Measurements from ENCODE around the gene RPUSD4. TPM values are rescaled to one million over a fixed set of nuclear protein-coding genes. Genes with fewer than 3 reads are reported as not detected.

The RPUSD4 gene
- polyA plus RNA-seq, 1 of the 3 experiments (the other 2 are of a cell fraction) = 18.0 TPM

DNA sequence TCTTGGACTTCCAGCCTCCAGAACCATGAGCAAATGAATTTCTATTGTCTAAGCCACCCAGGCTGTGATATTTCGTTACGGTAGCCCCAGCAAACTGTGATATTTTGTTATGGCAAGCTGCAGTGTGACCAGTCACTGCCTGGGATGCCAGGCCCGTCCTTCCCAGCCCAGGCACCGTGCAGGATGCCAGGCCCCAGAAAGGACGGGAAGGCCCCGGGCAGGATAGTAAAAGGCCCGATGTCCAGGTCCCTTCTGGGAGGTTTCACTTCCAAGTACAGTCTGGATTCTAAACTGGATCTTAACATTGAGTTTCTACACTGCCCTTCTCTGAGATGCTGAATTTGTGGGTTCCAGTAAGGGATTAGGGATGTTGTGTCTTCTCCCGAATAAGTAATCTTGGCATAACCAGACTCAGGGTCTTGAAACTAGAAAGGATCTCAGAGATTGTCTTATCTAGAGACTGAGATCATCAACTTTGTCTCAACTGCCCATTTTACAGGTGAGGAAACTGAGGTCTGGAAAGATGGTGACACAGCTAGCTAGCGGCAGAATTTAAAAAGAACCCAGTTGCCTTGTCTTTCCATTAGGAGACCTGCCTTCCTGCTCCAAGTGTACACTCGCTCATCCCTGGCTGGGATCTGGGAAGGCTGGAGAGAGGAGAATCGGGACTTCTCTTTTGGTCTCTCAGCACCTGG lies 19.9 kb downstream of the RPUSD4 start:
- H3K9ac ChIP-seq = no peak overlapping the region
- no peaks in the 10 kb centered on the region for H3K79me2 ChIP-seq (ENCODE audit: insufficient read depth)
- H4K20me1 ChIP-seq (ENCODE audit: insufficient read depth) = no peaks in the 10 kb centered on the region; the same call in 1 of the 2 replicates
- ChIA-PET CTCF (interaction anchor here (0.7 to 5.4 kb wide), 4 partner anchors 77 to 274 kb away, joined by 3 to 63 read pairs (median 29); no protein-coding TSS in a partner anchor), POLR2A (interaction anchor here (1.0 kb wide), 1 partner anchor 264 kb away, joined by 3 read pairs; no protein-coding TSS in a partner anchor)
- no peak overlapping the region for H2AFZ ChIP-seq (ENCODE audit: low read depth)
- H3K4me2 ChIP-seq = no peak overlapping the region
- no peak overlapping the region for H3K27ac ChIP-seq (ENCODE audit: low read depth in 2 of 2, low read length in 1 of 2)
- TF ChIP-seq, protein P1, sequence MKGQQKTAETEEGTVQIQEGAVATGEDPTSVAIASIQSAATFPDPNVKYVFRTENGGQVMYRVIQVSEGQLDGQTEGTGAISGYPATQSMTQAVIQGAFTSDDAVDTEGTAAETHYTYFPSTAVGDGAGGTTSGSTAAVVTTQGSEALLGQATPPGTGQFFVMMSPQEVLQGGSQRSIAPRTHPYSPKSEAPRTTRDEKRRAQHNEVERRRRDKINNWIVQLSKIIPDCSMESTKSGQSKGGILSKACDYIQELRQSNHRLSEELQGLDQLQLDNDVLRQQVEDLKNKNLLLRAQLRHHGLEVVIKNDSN (IDR thresholded peaks at IDR 0.05; ENCODE audit: borderline replicate concordance, low read depth) = no peak
- TF ChIP-seq SIN3A (IDR thresholded peaks at IDR 0.05; ENCODE audit: borderline replicate concordance, low read depth, low read length) (no peak), TCF12 (IDR thresholded peaks at IDR 0.05) (no peak), FOXM1 (IDR thresholded peaks at IDR 0.05; ENCODE audit: low read depth) (no peak)
- H3K4me3 ChIP-seq (ENCODE audit: low read depth in 2 of 2, low read length in 1 of 2) = no peak overlapping the region
- H3K4me1 ChIP-seq (ENCODE audit: control insufficient read depth in 1 of 2, insufficient read depth in 2 of 2, low read depth in 1 of 2, low read length in 1 of 2) = peaks cover 0 to 14% of the 10 kb centered on the region in 2 experiments; a peak in 1 of 4 replicates
- DNase-seq = no peak
- peaks cover 6% of the 10 kb centered on the region for H3F3A ChIP-seq (replicated peaks; ENCODE audit: insufficient read depth)
- H3K9me2 ChIP-seq = no peaks in the 10 kb centered on the region
- no peaks in the 10 kb centered on the region for H3K27me3 ChIP-seq (ENCODE audit: insufficient read depth)
- no peaks in the 10 kb centered on the region for H3K9me3 ChIP-seq
- WGBS (ENCODE audit: low lambda C conversion rate) = 97% methylated on average over 11 of the region's 11 CpGs
- peaks cover 4 to 26% of the 10 kb centered on the region in 2 experiments for H3K36me3 ChIP-seq (replicated peaks in 1 of 2; ENCODE audit: control insufficient read depth in 1 of 2, insufficient read depth in 2 of 2, low read length in 1 of 2)

DNA sequence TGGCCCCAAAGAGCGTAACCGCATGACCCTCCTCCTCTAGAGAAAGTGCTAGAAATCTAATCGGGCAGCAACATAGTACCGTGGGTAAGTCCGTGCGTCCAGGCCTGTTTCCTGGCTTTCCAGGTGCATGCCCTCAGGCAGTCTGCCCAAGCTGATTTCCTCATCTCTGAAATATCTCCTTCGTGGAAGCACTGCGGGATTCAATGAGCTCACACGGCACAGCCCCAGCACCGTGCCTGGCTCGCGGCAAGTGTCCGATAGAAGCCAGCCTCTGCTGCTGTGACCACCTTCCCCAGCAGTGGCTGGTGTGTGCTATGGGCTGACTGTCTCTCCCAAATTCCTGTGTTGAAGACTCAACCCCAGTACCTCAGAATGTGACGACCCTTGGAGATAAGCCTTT lies 20.7 kb downstream of the RPUSD4 start:
- WGBS (ENCODE audit: low lambda C conversion rate) = 99% methylated on average over 14 of the region's 14 CpGs
- H3K4me3 ChIP-seq (ENCODE audit: low read depth in 2 of 2, low read length in 1 of 2) = no peak overlapping the region
- H3K27ac ChIP-seq (ENCODE audit: low read depth in 2 of 2, low read length in 1 of 2) = no peak overlapping the region; a peak in 1 of 4 replicates
- H3K9me3 ChIP-seq = no peaks in the 10 kb centered on the region
- H3K4me1 ChIP-seq (ENCODE audit: control insufficient read depth in 1 of 2, insufficient read depth in 2 of 2, low read depth in 1 of 2, low read length in 1 of 2) = peaks cover 0 to 14% of the 10 kb centered on the region in 2 experiments; a peak in 1 of 4 replicates
- H2AFZ ChIP-seq (ENCODE audit: low read depth) = no peak overlapping the region
- CTCF ChIA-PET = interaction anchor here (1.1 to 5.4 kb wide), 3 partner anchors 102 to 266 kb away, joined by 3 to 63 read pairs (median 5); no protein-coding TSS in a partner anchor
- H3K9ac ChIP-seq = no peak overlapping the region
- no peaks in the 10 kb centered on the region; the same call in 1 of the 2 replicates for H4K20me1 ChIP-seq (ENCODE audit: insufficient read depth)
- no peaks in the 10 kb centered on the region for H3K79me2 ChIP-seq (ENCODE audit: insufficient read depth)
- no peak for DNase-seq
- POLR2A ChIA-PET = interaction anchor here (1.0 kb wide), 1 partner anchor 264 kb away, joined by 3 read pairs; no protein-coding TSS in a partner anchor
- H3K27me3 ChIP-seq (ENCODE audit: insufficient read depth) = no peaks in the 10 kb centered on the region
- H3F3A ChIP-seq (replicated peaks; ENCODE audit: insufficient read depth) = peaks cover 6% of the 10 kb centered on the region
- no peaks in the 10 kb centered on the region for H3K9me2 ChIP-seq
- H3K4me2 ChIP-seq = no peak overlapping the region
- peaks cover 4 to 22% of the 10 kb centered on the region in 2 experiments for H3K36me3 ChIP-seq (replicated peaks in 1 of 2; ENCODE audit: control insufficient read depth in 1 of 2, insufficient read depth in 2 of 2, low read length in 1 of 2)
- no peak for TF ChIP-seq RXRA (IDR thresholded peaks at IDR 0.05; ENCODE audit: borderline replicate concordance, low read depth)
- TF ChIP-seq RAD21 (IDR thresholded peaks at IDR 0.05; ENCODE audit: low read length) = no peak
- TF ChIP-seq GATA2 (CRISPR knock-in tag; IDR thresholded peaks at IDR 0.05) = no peak
- no peak for TF ChIP-seq NRF1 (IDR thresholded peaks at IDR 0.05; ENCODE audit: low read depth, low read length)
- no peak for TF ChIP-seq EZH2phosphoT487 (IDR thresholded peaks at IDR 0.05; ENCODE audit: borderline replicate concordance, low read depth)
- TF ChIP-seq TAF1 (IDR thresholded peaks at IDR 0.05; ENCODE audit: borderline replicate concordance, low read depth, low read length) = no peak
- TF ChIP-seq, protein P2, sequence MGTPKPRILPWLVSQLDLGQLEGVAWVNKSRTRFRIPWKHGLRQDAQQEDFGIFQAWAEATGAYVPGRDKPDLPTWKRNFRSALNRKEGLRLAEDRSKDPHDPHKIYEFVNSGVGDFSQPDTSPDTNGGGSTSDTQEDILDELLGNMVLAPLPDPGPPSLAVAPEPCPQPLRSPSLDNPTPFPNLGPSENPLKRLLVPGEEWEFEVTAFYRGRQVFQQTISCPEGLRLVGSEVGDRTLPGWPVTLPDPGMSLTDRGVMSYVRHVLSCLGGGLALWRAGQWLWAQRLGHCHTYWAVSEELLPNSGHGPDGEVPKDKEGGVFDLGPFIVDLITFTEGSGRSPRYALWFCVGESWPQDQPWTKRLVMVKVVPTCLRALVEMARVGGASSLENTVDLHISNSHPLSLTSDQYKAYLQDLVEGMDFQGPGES (IDR thresholded peaks at IDR 0.05; ENCODE audit: low read depth, low read length) = no peak
- TF ChIP-seq TEAD4 (IDR thresholded peaks at IDR 0.05; ENCODE audit: borderline replicate concordance, insufficient read depth) = no peak
- no peak for TF ChIP-seq JUND (IDR thresholded peaks at IDR 0.05)
- TF ChIP-seq POLR2AphosphoS5 (IDR thresholded peaks at IDR 0.05; ENCODE audit: low read depth, low read length) = no peak
- no peak for TF ChIP-seq RCOR1 (IDR thresholded peaks at IDR 0.05; ENCODE audit: low read length)
- TF ChIP-seq RFX5 (IDR thresholded peaks at IDR 0.05; ENCODE audit: low read length) = no peak
- TF ChIP-seq NFIC (IDR thresholded peaks at IDR 0.05; ENCODE audit: borderline replicate concordance) = no peak
- TF ChIP-seq SIN3A (IDR thresholded peaks at IDR 0.05; ENCODE audit: borderline replicate concordance, low read depth, low read length) = no peak
- TF ChIP-seq CHD2 (IDR thresholded peaks at IDR 0.05; ENCODE audit: low read length, partially characterized antibody) = no peak
- TF ChIP-seq, protein P3, sequence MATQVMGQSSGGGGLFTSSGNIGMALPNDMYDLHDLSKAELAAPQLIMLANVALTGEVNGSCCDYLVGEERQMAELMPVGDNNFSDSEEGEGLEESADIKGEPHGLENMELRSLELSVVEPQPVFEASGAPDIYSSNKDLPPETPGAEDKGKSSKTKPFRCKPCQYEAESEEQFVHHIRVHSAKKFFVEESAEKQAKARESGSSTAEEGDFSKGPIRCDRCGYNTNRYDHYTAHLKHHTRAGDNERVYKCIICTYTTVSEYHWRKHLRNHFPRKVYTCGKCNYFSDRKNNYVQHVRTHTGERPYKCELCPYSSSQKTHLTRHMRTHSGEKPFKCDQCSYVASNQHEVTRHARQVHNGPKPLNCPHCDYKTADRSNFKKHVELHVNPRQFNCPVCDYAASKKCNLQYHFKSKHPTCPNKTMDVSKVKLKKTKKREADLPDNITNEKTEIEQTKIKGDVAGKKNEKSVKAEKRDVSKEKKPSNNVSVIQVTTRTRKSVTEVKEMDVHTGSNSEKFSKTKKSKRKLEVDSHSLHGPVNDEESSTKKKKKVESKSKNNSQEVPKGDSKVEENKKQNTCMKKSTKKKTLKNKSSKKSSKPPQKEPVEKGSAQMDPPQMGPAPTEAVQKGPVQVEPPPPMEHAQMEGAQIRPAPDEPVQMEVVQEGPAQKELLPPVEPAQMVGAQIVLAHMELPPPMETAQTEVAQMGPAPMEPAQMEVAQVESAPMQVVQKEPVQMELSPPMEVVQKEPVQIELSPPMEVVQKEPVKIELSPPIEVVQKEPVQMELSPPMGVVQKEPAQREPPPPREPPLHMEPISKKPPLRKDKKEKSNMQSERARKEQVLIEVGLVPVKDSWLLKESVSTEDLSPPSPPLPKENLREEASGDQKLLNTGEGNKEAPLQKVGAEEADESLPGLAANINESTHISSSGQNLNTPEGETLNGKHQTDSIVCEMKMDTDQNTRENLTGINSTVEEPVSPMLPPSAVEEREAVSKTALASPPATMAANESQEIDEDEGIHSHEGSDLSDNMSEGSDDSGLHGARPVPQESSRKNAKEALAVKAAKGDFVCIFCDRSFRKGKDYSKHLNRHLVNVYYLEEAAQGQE (IDR thresholded peaks at IDR 0.05; ENCODE audit: low read depth, low read length) = no peak
- TF ChIP-seq, protein P4, sequence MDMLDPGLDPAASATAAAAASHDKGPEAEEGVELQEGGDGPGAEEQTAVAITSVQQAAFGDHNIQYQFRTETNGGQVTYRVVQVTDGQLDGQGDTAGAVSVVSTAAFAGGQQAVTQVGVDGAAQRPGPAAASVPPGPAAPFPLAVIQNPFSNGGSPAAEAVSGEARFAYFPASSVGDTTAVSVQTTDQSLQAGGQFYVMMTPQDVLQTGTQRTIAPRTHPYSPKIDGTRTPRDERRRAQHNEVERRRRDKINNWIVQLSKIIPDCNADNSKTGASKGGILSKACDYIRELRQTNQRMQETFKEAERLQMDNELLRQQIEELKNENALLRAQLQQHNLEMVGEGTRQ (IDR thresholded peaks at IDR 0.05; ENCODE audit: borderline replicate concordance, low read depth, low read length) = no peak
- no peak for TF ChIP-seq GABPA (IDR thresholded peaks at IDR 0.05; ENCODE audit: low read depth)

Data from SK-N-SH (cell line).